HepG2 (cell line): ENCODE measurements around the gene KLF16. TPM values are rescaled to one million over a fixed set of nuclear protein-coding genes. Genes with fewer than 3 reads are reported as not detected.

Experiments
- CENPT ChIP-seq: sonication (generic); formaldehyde crosslinking; IDR thresholded peaks from 2 replicates; pipeline ENCODE4 v1.8.0; 2022; ENCODE audit warnings: low read depth, mild to moderate bottlenecking, moderate library complexity, missing genetic modification reagents
- IKZF4 ChIP-seq: sonication (generic); formaldehyde crosslinking; IDR thresholded peaks from 2 replicates; pipeline ENCODE4 v1.5.1; 2020; ENCODE audit warnings: borderline replicate concordance, mild to moderate bottlenecking, low read depth, missing genetic modification reagents; ENCODE audit errors: not compliant biosample characterization
- SMAD1 ChIP-seq: sonication (generic); formaldehyde crosslinking; IDR thresholded peaks from 2 replicates; pipeline ENCODE4 v1.4.0; 2020; ENCODE audit warnings: missing genetic modification reagents, low read depth, mild to moderate bottlenecking, borderline replicate concordance
- SRY ChIP-seq: sonication (generic); formaldehyde crosslinking; IDR thresholded peaks from 2 replicates; pipeline ENCODE4 v1.8.0; 2022; ENCODE audit warnings: mild to moderate bottlenecking, missing genetic modification reagents
- TBX3 ChIP-seq: fragments of 450-650 bp; IDR thresholded peaks from 2 replicates; pipeline ENCODE4 v1.6.1; 2017; ENCODE audit warnings: antibody characterized with exemption, mild to moderate bottlenecking, inconsistent platforms, borderline replicate concordance
- THAP8 ChIP-seq: sonication (generic); formaldehyde crosslinking; IDR thresholded peaks from 2 replicates; pipeline ENCODE4 v1.5.1; 2020; ENCODE audit warnings: missing genetic modification reagents, mild to moderate bottlenecking, borderline replicate concordance
- ZBTB3 ChIP-seq: sonication (generic); formaldehyde crosslinking; IDR thresholded peaks from 2 replicates; pipeline ENCODE4 v1.4.0; 2020; ENCODE audit warnings: low read depth, mild to moderate bottlenecking, moderate library complexity, missing genetic modification reagents, borderline replicate concordance
- ZFP41 ChIP-seq: sonication (generic); formaldehyde crosslinking; IDR thresholded peaks from 2 replicates; pipeline ENCODE4 v1.4.0; 2020; ENCODE audit warnings: mild to moderate bottlenecking, missing genetic modification reagents, borderline replicate concordance
- ZGPAT ChIP-seq: IDR thresholded peaks from 2 replicates; pipeline ENCODE4 v1.6.1; 2016; ENCODE audit warnings: mild to moderate bottlenecking
- ZNF142 ChIP-seq: sonication (generic); formaldehyde crosslinking; IDR thresholded peaks from 2 replicates; pipeline ENCODE4 v1.4.0; 2020; ENCODE audit warnings: missing genetic modification reagents
- ZNF30 ChIP-seq: sonication (generic); formaldehyde crosslinking; IDR thresholded peaks from 2 replicates; pipeline ENCODE4 v1.5.0; 2020; ENCODE audit warnings: mild to moderate bottlenecking, missing genetic modification reagents
- polyA plus RNA-seq, 8 experiments: library from polyadenylated mRNA; depleted of rRNA in 3 of 8; stranded (reverse) in 7 of 8; unstranded in 1 of 8; fragments of >200 nt; fragmentation: Illumina TruSeq in 4 of 8; extraction: Trizol in 4 of 8; gene quantifications; 2 replicates each; pipeline versions ENCODE4 v1.2.1 to v1.2.3, GENCODE V29; 2011 to 2016; ENCODE audit warnings: low read depth in 4 of 8, missing spikeins in 1 of 8, mixed read lengths in 1 of 8; ENCODE audit not compliant: insufficient read depth in 1 of 8
- total RNA-seq, 5 experiments: library from RNA; depleted of rRNA; stranded (reverse); fragments of >200 nt; fragmentation: Illumina TruSeq; extraction: Trizol; gene quantifications; 2 replicates each; pipeline ENCODE4 v1.2.3, GENCODE V29; 2016; ENCODE audit warnings: low read depth in 1 of 5

Gene KLF16
- total and polyA plus RNA-seq, 2 of the 13 experiments (the other 11 are each of a cell fraction or from before 2014, with no cell fraction given): 3.5 to 6.7 TPM

GRCh38 chr19:1813192-1814182, 49.9 kb downstream of the KLF16 start (continued):
- TF ChIP-seq ZNF142 (CRISPR knock-in tag) (no peak), THAP8 (CRISPR knock-in tag) (no peak), CENPT (CRISPR knock-in tag) (no peak), ZBTB3 (CRISPR knock-in tag) (no peak), SRY (CRISPR knock-in tag) (peak; percentile 79; the same call in 1 of the 2 replicates), ZFP41 (no peak), ZNF30 (CRISPR knock-in tag) (0 out of 2 replicates have a peak, but pooled peaks have one; percentile 33), ZGPAT (CRISPR knock-in tag) (no peak), IKZF4 (CRISPR knock-in tag) (no peak), TBX3 (no peak), SMAD1 (CRISPR knock-in tag) (no peak; the same call in 1 of the 2 replicates)
